Measurements from ENCODE around the gene RASSF5. TPM values are rescaled to one million over a fixed set of nuclear protein-coding genes. Genes with fewer than 3 reads are reported as not detected.

Gene RASSF5
- total and polyA plus RNA-seq, 2 of the 13 experiments (the other 11 are each of a cell fraction or from before 2014, with no cell fraction given), result 0.18 to 0.40 TPM

DNA sequence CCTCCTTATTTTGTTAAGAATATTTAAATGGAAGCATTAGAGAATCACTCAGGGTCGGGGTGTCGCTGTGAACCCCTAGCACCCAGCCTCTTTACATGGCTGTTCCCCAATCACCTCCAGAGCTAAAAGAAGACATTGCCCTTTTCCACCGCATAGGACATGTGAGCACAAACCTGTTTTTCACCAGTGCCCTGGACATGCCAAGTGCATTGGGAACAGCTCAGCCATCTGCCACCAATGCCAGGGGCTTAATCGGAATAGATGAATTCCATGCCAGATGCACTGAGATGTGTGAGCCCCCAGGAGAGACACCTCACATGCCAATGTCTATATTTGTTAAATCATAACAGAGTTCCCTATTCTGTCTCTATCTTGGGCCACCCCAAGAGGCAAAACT, 71.6 kb downstream of the RASSF5 start (continued):
- TF ChIP-seq, protein P1, sequence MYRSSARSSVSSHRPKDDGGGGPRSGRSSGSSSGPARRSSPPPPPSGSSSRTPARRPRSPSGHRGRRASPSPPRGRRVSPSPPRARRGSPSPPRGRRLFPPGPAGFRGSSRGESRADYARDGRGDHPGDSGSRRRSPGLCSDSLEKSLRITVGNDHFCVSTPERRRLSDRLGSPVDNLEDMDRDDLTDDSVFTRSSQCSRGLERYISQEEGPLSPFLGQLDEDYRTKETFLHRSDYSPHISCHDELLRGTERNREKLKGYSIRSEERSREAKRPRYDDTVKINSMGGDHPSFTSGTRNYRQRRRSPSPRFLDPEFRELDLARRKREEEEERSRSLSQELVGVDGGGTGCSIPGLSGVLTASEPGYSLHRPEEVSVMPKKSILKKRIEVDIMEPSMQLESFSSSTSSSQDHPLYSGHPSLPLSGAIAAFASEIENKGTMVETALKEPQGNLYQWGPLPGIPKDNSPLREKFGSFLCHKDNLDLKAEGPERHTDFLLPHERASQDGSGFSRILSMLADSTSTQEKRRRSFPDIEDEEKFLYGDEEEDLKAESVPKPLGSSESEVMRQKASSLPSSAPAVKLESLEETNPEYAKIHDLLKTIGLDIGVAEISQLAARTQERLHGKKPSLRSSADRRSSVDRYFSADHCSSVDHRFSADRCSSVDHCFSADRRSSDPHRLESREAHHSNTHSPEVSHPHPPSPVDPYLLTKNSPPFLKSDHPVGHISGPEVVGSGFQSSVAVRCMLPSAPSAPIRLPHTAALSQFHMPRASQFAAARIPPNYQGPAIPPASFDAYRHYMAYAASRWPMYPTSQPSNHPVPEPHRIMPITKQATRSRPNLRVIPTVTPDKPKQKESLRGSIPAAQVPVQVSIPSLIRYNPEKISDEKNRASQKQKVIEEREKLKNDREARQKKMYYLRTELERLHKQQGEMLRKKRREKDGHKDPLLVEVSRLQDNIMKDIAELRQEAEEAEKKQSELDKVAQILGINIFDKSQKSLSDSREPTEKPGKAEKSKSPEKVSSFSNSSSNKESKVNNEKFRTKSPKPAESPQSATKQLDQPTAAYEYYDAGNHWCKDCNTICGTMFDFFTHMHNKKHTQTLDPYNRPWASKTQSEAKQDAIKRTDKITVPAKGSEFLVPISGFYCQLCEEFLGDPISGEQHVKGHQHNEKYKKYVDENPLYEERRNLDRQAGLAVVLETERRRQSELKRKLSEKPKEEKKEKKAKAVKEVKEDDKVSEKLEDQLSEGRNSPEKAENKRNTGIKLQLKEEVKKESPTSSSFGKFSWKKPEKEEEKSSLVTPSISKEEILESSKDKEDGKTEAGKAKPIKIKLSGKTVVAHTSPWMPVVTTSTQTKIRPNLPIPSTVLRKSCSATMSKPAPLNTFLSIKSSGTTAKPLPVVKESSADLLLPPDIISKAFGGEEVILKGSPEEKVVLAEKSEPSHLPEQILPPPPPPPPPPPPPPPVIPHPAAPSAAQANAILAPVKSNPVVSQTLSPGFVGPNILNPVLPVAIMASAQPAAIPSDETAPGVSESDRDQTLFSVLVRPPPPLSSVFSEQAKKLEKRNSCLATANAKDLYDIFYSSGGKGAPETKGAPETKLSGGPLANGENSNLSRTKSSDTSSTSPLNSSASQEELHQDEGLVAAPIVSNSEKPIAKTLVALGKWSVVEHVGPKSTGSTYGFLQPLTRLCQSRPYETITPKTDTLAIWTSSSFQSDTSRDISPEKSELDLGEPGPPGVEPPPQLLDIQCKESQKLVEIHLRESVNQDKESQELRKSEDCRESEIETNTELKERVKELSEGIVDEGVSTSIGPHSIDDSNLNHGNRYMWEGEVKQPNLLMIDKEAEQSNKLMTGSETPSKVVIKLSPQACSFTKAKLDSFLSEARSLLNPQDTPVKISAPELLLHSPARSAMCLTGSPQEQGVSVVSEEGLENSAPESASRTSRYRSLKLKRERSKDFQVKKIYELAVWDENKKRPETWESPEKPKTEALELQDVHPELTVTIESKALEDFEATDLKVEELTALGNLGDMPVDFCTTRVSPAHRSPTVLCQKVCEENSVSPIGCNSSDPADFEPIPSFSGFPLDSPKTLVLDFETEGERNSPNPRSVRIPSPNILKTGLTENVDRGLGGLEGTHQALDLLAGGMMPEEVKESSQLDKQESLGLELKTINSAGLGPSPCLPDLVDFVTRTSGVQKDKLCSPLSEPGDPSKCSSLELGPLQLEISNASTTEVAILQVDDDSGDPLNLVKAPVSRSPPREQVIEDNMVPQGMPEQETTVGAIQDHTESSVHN (CRISPR knock-in tag; IDR thresholded peaks at IDR 0.05), result no peak
- TF ChIP-seq MIXL1 (CRISPR knock-in tag; IDR thresholded peaks at IDR 0.05) (no peak), ZNF549 (CRISPR knock-in tag; IDR thresholded peaks at IDR 0.05) (no peak), ZNF547 (CRISPR knock-in tag; IDR thresholded peaks at IDR 0.05) (no peak), SMYD3 (CRISPR knock-in tag; IDR thresholded peaks at IDR 0.05) (no peak), ADNP (CRISPR knock-in tag; IDR thresholded peaks at IDR 0.05) (no peak), ZNF747 (CRISPR knock-in tag; IDR thresholded peaks at IDR 0.05; ENCODE audit: borderline replicate concordance) (no peak), DR1 (CRISPR knock-in tag; IDR thresholded peaks at IDR 0.05) (no peak), FOXO1 (CRISPR knock-in tag; IDR thresholded peaks at IDR 0.05) (no peak)
- TF ChIP-seq, protein P2, sequence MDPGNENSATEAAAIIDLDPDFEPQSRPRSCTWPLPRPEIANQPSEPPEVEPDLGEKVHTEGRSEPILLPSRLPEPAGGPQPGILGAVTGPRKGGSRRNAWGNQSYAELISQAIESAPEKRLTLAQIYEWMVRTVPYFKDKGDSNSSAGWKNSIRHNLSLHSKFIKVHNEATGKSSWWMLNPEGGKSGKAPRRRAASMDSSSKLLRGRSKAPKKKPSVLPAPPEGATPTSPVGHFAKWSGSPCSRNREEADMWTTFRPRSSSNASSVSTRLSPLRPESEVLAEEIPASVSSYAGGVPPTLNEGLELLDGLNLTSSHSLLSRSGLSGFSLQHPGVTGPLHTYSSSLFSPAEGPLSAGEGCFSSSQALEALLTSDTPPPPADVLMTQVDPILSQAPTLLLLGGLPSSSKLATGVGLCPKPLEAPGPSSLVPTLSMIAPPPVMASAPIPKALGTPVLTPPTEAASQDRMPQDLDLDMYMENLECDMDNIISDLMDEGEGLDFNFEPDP (CRISPR knock-in tag; conservative IDR thresholded peaks at IDR 0.05), result no peak
- TF ChIP-seq, protein P3, sequence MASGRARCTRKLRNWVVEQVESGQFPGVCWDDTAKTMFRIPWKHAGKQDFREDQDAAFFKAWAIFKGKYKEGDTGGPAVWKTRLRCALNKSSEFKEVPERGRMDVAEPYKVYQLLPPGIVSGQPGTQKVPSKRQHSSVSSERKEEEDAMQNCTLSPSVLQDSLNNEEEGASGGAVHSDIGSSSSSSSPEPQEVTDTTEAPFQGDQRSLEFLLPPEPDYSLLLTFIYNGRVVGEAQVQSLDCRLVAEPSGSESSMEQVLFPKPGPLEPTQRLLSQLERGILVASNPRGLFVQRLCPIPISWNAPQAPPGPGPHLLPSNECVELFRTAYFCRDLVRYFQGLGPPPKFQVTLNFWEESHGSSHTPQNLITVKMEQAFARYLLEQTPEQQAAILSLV (CRISPR knock-in tag; IDR thresholded peaks at IDR 0.05; ENCODE audit: borderline replicate concordance), result no peak
- TF ChIP-seq, protein P4, sequence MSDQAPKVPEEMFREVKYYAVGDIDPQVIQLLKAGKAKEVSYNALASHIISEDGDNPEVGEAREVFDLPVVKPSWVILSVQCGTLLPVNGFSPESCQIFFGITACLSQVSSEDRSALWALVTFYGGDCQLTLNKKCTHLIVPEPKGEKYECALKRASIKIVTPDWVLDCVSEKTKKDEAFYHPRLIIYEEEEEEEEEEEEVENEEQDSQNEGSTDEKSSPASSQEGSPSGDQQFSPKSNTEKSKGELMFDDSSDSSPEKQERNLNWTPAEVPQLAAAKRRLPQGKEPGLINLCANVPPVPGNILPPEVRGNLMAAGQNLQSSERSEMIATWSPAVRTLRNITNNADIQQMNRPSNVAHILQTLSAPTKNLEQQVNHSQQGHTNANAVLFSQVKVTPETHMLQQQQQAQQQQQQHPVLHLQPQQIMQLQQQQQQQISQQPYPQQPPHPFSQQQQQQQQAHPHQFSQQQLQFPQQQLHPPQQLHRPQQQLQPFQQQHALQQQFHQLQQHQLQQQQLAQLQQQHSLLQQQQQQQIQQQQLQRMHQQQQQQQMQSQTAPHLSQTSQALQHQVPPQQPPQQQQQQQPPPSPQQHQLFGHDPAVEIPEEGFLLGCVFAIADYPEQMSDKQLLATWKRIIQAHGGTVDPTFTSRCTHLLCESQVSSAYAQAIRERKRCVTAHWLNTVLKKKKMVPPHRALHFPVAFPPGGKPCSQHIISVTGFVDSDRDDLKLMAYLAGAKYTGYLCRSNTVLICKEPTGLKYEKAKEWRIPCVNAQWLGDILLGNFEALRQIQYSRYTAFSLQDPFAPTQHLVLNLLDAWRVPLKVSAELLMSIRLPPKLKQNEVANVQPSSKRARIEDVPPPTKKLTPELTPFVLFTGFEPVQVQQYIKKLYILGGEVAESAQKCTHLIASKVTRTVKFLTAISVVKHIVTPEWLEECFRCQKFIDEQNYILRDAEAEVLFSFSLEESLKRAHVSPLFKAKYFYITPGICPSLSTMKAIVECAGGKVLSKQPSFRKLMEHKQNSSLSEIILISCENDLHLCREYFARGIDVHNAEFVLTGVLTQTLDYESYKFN (CRISPR knock-in tag; conservative IDR thresholded peaks at IDR 0.05), result no peak
